ENCODE data around the gene PSMA5.
A peak's percentile ranks its signal among the peaks of the same experiment; 100 is the strongest.
"Not testable (repeated sequence)": the region's sequence is repeated elsewhere in the genome, so short reads cannot be mapped to it uniquely, and the experiment has no call there.

The PSMA5 gene

DNA sequence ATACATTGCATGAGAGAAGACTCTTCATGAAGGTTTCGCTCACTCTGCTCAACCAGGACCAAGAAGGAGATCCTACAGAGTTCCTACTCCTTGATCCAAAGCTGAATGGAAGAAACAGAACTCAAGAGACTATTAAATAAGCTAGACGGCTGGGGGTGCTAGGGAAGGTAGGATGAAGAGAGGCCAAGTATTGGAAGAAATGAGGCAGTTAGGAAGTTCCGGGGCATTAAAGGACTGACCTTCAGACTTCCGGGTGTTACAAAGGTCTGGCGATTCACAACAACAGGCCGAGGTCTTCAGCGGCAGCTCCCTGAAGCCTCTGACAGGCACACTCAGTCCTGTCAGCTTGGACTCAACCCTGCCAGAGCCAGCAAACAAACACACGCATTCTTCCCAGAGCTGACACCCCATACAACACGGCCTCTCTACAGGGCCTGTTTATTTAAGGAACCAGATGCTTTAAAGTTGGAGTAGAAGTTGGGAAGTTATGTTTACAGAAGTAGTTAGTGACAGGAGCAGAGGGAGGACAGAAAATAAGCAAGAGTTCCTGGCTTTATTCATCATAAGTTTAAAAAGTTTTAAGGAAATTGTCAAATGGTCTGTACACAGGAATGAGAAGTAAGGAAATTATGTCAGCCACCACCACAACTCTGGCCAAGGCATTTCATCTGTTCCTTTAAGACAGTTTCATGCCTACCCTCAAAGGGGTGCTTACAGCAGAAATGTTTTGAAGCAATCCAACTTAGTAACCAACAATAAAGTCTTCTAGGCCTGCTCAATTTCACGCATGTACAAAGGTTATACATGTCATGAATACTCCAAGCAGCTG lies 33.2 kb downstream of the PSMA5 start:
- DNase-seq (ENCODE audit: low read depth in 2 of 2) = no peak

DNA sequence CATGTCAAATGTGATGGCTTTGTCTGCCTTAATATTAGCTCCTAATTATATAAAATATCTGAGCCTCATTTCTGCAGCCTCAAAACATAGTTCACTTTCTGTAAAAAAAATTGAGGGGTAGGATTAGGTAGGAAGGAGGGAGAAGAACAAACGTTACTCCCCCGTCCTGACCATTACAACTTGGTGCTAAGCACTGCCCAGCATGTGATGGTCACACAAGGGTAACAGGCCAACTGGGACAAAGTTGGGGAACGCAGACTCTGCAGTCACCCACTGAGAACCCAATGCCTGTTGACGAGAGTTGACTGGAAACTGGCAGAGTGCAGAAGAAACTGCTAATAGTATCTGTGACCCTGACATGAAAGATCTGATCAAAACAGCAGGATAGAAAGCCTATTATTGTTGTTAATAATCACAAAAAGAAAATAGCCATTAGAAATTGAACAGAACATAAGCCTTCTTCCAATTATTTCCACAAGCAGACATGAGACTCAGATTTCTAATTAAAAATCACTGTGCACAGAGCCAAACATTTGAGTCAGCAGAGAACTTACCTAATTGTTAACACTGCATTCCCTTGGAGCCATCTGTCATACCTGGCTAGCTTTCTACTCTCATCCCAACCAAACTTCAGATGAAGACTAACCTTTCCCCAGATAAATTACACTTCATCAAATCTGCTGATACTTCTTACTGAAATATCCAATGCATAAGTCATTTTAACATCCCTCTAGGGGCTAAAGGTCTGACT lies 34.0 kb downstream of the PSMA5 start:
- DNase-seq (ENCODE audit: low read depth in 2 of 2) = no peak

DNA sequence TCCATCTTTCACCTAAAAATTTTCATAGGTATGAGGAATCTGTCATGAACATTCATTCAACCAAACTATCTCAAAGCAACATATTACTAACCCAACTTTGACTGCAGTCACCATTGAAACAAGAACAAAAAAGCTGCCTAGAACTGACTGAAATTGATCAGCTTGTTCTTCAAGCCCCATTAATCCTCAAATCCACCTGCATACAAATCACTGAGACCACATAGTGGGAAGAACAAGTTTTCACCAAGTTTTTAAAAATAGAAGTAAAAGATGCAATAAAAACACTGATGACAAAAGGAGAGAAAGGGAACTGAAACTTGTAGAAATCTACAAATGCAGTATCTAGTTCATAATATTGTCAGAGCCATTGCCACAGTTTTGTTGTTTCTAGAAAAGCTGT lies 34.6 kb downstream of the PSMA5 start:
- DNase-seq (ENCODE audit: low read depth in 2 of 2) = no peak

DNA sequence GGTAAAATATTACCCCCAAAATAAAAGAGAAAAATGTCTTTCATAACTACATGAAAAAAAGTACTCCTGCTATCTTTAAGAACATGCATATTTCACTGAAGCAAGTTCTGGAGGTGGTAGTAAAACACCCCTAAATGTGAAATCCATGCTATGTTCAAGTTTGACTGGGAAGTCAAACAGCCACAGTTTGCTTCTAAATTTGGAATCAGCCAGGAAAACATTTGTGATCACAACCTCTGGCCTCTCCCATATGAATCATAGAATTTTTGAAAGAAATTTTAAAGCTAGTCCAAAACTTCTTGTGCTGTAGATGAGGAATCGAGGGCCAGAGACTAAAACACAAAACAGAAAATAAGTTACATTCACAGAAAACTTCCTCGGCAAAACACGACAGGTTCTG lies 35.1 kb downstream of the PSMA5 start:
- DNase-seq (ENCODE audit: low read depth in 2 of 2) = no peak

DNA sequence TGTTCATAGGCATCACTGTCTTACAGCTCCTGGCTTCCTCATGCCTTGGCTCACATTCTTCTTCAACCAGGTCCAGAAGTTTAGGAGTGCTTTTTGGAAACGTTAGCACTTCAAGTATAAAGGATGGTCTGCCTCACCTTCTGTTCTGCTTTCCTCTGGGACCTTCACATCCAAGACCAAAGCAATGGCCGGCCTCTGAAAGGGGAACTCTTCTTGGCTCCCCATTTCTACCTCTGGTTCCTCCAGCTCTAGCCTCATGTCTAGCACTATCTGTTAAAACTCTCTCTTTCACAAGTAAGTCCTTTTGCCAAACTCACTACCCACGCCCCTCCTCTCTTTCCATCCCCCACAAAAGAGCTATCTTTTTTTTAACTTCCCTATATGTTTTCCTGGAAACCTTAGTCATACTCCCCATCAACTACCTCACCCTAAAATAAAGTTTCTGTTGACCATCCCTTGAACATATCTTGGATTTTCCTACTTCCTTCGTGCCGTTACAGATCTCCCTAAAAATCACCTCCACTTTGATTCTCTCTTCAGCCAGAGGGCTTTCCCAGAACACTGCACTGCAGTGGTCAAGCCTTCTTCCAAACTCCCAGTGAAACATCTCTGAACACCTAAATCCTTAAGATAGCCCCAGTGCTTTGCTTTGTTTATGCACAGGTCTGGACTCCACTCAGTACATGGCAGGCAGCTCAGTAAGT lies 36.5 kb downstream of the PSMA5 start:
- DNase-seq (ENCODE audit: low read depth in 2 of 2) = no peak

DNA sequence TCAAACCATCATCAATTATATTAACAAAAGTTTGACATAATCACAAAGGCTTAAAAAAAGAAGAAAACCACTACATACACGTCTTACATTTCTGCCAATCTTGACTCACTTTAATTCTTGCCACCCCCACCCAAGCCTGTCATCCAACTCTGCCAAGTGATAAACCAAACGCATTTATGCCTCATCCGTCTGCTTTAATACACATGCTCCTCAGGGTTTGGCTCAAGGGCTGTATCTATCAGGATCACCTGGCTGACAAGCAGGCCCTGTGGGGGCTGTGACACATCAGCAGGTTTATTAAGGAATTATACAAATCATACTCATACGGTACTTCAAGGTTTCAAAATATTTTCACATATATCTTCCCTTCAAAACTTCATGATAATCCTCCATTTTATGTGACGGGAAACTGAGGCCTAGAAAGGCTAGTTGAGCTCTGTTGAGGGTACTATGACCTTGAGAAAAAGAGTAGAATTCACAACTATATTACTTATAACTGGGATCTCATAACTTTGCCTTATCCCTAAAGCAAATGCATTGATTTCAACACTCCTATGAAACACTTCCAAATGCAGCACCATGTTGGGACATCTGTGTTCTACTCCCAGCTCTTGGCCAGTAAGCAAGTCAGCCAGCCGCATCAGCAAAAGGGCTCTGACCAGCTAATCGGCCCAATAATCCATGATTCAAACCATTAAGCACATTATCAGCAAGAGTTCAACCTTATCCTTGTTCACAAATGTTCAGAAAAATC lies 37.2 kb downstream of the PSMA5 start:
- no peak for DNase-seq (ENCODE audit: low read depth in 2 of 2)

DNA sequence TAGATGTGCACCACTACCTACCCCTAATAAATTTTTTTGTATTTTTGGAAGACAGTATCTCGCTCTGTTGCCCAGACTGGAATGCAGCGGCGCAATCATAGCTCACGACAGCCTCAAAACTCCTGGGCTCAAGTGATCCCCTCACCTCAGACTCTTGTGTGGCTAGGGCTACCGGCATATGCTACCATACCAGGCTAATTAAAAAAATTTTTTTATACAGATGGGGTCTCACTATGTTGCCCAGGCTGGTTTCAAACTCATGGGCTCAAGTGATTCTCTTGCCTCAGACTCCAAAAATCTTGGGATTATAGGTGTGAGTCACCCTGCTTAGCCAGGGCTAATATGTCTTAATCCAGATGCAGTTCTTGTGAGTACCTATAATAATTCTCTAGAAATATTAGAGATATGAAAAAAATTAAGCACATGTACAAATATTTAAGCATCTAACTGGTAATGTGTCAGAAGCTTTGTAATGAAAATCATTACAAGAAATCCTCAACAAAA lies 38.0 kb downstream of the PSMA5 start:
- DNase-seq (ENCODE audit: low read depth in 2 of 2) = no peak

DNA sequence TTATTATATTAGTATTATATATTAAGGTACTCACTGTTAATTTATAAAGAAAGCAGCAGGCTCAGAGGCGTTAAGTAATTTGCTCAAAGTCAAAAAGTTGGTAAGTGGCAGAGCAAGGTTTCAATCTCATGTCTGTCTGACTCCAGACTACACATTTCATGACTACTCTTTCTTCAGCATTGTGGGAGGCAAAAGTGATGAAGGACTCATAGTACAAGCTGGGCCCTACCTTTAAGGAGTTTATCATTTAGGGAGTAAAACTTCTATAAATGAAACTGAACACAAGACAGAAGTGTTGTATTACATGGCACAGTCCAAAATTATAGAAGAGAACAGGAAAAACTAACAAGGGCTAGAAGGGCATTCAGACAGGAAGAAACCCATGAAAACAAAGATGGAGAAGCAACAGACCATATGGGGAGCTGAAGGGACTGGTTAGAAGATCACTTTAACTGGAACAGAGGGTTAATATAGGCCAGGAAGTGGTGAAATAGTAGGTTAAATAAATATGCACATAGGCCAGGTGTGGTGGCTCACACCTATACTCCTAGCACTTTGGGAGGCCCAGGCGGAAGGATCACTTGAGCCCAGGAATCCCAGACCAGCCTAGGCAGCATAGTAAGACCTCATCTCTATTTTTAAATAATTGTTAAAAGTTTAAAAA lies 40.1 kb downstream of the PSMA5 start:
- DNase-seq (ENCODE audit: low read depth in 2 of 2) = no peak

DNA sequence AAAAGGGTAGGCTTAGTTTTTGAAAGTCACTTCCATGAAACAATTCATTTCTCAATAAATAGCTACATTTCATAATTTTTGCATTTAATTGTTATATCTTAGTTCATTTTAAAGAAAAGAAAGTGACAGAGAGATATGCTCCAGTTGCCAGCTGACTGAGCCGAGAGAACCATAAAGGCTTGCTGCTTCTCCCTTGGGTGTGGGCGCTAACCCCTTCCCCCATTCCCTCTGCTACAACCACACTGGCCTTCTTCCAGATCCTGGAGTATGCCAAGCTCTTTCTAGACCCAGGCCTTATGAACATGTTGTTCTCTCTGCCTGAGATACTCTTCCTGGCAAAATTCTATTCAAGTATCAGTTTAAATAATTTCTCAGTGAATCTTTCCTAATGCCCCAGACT lies 40.8 kb downstream of the PSMA5 start:
- DNase-seq (ENCODE audit: low read depth in 2 of 2) = no peak

DNA sequence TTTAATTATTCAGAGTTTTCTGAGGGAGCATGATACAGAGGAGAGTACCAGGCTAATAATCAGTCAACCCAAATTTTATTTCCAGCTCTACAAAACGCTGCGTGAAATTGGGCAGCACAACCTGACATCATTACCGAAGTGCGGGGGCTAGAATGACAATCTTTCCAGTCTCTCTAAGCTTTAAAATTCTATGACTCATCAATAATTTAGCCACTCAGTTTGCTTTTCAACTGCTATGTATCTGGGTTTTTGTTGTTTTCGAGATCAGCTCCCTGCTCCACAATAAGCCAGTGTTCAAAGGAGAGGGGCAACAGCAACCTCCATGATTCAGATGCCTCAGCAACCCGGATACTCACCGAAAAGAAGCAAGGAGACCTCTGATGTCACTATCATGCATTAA lies 42.4 kb downstream of the PSMA5 start:
- DNase-seq (ENCODE audit: low read depth in 2 of 2) = no peak

DNA sequence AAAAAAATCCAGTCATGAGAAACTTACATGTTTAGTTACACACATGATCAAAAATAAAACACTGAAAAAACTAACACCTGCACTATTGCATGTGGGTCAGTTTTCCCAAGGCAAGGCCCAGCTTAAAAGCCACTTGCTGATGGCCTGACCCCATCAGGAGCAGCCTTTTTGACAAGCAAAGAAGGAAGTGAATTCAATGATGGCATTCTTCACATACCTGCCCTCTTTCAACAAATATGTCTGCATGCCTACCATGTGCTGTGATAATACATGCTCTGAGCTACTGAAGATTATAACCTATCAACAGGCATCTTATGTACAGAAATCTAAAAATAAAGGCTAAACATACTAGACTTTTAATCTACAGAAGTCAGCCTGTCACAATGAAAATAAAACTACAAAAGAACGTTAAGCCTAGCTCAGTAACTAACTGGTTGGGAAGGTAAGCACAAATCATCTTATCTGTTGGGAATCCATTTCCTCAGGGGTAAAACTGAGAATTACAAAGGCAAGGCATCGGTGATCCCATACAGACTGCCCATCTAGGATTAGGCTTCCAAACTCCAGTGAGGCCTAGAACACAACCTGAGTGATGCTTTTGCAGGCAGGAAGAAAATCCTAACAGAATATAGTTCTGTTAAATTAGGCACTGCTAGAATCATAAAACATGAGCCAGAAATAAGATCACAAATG lies 43.0 kb downstream of the PSMA5 start:
- DNase-seq (ENCODE audit: low read depth in 2 of 2) = no peak

DNA sequence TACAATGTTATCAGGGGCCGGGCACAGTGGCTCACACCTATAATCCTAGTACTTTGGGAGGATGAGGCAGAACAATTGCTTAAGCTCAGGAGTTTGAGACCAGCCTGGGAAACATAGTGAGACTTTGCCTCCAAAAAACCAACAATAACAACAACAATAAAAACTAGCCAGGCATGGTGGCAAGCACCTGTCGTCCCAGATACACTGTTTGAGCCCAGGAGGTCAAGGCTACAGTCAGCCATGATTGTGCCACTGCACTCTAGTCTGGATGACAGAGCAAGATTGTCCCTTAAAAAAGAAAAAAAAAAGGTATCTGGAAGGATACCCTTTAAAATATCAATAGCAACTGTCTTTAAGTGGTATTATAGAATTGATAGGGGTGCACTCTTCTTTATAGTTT lies 44.7 kb downstream of the PSMA5 start:
- DNase-seq (ENCODE audit: low read depth in 2 of 2) = no peak

DNA sequence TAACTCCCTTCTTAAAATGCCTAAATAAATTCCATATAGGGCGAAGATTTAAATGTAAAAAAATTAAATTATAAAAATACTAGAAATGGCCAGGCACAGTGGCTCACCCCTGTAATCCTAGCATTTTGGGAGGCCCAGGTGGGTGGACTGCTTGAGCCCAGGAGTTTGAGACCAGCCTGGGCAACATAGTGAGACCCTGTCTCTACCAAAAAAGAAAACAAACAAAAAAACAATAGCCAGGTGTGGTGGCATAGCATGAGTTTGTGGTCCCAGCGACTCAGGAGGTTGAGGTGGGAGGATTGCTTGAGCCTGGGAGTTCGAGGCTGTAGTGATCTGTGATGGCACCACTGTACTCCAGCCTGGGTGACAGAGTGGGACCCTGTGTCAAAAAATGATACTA lies 46.3 kb downstream of the PSMA5 start:
- DNase-seq (ENCODE audit: low read depth in 2 of 2) = no peak

DNA sequence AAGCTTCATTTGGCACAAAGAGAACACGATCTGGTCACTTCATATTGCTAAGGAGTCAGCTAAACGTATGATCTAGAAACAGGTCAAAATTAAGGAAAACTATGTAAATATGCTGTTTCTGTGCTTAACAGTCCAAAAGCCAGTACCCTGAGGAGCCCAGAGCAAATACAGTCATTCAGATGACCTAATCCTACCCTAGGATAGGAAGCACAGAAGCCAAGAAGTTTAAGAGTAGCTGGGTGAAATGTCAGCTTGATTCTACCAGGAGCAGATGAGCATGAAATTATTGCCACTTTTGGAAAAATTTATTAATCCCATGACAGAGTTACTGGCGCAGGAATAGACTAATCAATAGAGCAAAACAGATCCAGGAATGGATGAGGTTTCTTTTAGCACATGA lies 46.8 kb downstream of the PSMA5 start:
- DNase-seq (ENCODE audit: low read depth in 2 of 2) = no peak

DNA sequence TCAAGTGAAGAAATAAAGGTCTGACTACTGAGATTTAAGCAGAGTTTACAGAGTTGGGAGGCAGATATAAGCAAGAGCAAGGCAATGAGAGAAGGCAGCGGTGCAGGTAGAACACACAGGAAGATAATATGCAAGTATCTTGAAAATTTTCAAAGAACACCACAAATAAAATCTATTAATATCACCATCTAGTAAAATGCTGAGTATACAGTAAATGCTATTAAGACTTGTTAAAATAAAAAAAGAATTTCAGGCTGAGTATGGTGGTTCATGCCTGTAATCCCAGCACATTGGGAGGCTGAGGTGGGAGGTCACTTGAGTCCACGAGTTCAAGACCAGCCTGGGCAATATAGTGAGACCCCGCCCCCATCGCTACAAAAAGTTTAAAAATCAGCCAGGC lies 48.5 kb downstream of the PSMA5 start:
- no peak for DNase-seq (ENCODE audit: low read depth in 2 of 2)

DNA sequence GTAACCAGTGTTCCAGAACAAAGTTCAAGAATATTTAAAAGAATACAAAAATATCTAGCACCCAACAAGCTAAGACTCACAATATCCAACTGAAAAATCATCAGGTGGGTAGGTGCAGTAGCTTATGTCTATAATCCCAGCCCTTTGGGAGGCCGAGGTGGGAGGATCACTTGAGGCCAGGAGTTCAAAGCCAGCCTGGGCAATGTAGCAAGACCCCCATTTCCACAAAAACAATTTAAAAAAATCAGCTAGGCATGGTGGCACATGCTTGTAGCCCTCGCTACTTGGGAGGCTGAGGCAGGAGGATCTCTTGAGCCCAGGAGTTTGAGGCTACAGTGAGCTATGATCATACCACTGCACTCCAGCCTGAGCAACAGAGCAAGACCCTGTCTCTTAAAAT lies 52.6 kb downstream of the PSMA5 start:
- DNase-seq (ENCODE audit: low read depth in 2 of 2) = not testable (repeated sequence)

DNA sequence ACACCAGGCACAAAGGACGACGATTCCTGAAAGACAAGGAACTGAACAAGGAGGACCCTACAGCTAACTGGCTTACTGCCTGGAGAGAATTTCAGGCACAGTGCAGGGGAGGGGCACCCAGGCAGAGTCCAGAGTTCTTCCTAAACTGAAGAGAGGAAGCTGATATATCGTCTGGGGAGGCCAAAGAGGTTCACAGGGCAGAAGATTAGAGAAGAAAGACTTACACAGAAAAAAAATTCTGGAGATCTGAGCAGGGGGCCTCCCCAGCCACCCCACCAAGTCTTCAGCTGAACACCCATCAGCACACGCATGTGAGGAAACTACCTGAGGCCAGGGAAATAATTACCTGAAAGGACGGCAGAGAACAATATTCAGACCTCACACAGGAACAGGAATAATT lies 53.1 kb downstream of the PSMA5 start:
- DNase-seq (ENCODE audit: low read depth in 2 of 2) = no peak

DNA sequence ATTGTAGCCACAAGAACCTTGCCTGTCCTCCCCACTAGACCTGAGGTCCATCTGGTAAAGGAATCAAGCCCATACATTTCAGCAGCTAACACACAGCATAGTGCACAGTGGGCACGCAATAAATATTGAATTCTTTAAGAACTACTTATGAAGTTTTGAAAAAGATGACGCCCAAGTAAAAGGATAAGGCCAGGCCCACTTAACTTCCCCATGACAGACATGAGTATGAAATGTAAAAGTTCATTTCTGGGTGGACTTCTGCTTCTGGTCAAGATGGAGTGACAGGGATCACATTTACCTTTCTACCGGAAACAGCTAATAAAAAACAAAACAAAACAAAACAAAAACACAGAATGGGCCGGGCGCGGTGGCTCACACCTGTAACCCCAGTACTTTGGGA lies 54.0 kb downstream of the PSMA5 start:
- no peak for DNase-seq (ENCODE audit: low read depth in 2 of 2)

DNA sequence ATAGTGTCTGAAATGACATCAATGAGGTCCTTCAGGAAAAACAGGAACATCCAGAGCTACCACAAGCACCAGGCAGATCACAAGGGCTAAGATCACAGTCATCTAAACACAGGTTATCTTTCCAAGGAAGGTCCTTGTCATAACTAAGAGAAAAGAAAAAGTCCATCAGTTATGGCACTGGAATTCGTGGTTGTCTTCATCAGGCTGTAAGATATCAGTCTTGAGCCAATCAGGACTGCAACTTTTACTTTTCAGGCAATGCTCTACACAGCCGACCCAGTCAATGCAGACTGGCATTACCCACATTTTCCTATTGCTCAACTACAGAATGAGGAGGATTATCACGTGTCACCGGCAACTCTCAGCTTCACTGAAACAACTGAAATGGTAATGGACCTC lies 54.9 kb downstream of the PSMA5 start:
- DNase-seq (ENCODE audit: low read depth in 2 of 2) = no peak

DNA sequence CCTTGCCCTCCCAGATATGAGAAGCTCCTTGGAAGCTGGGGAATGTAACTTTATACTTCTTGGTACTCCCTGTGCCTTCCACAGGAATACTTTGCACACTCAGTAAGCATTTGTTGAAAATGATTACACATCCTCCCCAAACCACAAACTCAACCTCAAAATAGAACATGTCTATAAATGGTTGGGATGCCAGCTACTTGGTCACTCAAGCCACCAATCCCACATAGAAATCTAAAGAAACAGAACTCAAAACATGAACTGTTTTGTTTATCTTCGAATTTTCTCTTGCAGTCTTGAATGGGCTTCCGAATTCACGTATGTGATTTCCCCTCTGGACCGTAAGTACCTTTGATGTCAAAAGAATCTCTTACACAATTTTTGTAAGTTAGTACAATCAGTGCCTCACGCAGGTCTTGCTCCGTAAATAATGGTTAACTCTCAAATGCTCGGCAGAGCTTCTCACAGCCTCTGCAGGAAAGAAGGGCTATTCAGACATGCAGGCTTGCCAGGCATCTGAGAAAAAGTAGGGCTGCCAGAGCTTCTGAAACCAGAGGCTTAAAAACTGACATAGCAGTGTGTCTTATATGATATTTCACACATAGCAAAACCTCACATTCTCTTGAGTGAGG lies 55.4 kb downstream of the PSMA5 start:
- peak; percentile 83 for DNase-seq (ENCODE audit: low read depth in 2 of 2)
